H1 (cell line): ENCODE results near the gene SLC1A7. TPM values are rescaled to one million over a fixed set of nuclear protein-coding genes. Genes with fewer than 3 reads are reported as not detected.

Experiments used
- CTCF ChIA-PET: fragments of 300-600 bp; sonication (Branson Sonifier 250); formaldehyde crosslinking; loops from one replicate; lab custom pipeline; 2021; ENCODE audit not compliant: partially characterized antibody; lab: Charles Lee
- POLR2A ChIA-PET: fragments of 300-600 bp; sonication (Branson Sonifier 250); formaldehyde crosslinking; loops from one replicate; lab custom pipeline; 2021; ENCODE audit warnings: inconsistent platforms; ENCODE audit not compliant: partially characterized antibody; lab: Charles Lee
- DNase-seq, 2 experiments: peaks; one replicate each; pipeline versions ENCODE4 v3.0.0 to v3.0.0-alpha.2; 2010 to 2022; ENCODE audit warnings: low spot score in 2 of 2, low read depth in 1 of 2, mixed read lengths in 1 of 2
- FAIRE-seq: peaks from 2 replicates; lab custom pipeline; 2011; peaks lifted over from hg19 to GRCh38; lab: Jason Lieb, UNC
- H2AFZ ChIP-seq: 2 replicates; pipeline ENCODE4 v1.8.1; 2012; ENCODE audit warnings: low read length, inconsistent platforms
- H2AK5ac ChIP-seq: 2 replicates; pipeline ENCODE4 v1.6.1; 2013; ENCODE audit warnings: low read depth, low read length
- H2BK120ac ChIP-seq: replicated peaks from 2 replicates; pipeline ENCODE3; 2013; ENCODE audit warnings: low read depth, low read length, inconsistent platforms
- H2BK12ac ChIP-seq: 2 replicates; pipeline ENCODE4 v1.6.1; 2013; ENCODE audit warnings: low read depth, low read length
- H2BK15ac ChIP-seq: 2 replicates; pipeline ENCODE4 v1.6.1; 2013; ENCODE audit warnings: low read length
- H2BK20ac ChIP-seq: 2 replicates; pipeline ENCODE4 v1.6.1; 2013; ENCODE audit warnings: low read length
- H2BK5ac ChIP-seq: 2 replicates; pipeline ENCODE4 v1.6.1; 2013; ENCODE audit warnings: low read depth, low read length
- H3K14ac ChIP-seq: 2 replicates; pipeline ENCODE4 v1.6.1; 2013; ENCODE audit warnings: inconsistent platforms; ENCODE audit not compliant: insufficient read length
- H3K18ac ChIP-seq: 2 replicates; pipeline ENCODE4 v1.6.1; 2013; ENCODE audit warnings: low read length; ENCODE audit errors: extremely low read depth
- H3K23ac ChIP-seq: 2 replicates; pipeline ENCODE4 v1.6.1; 2013; ENCODE audit warnings: inconsistent platforms; ENCODE audit not compliant: insufficient read length
- H3K23me2 ChIP-seq: 2 replicates; pipeline ENCODE4 v1.6.1; 2013; ENCODE audit warnings: low read depth, low read length
- H3K27ac ChIP-seq: 2 replicates; pipeline ENCODE4 v1.6.1; 2011; ENCODE audit warnings: low read depth, low read length, inconsistent platforms
- H3K27me3 ChIP-seq, 4 experiments: replicated peaks in 1 of 4; 1 replicate in 1 of 4; 2 replicates in 3 of 4; pipeline versions ENCODE4 v1.6.1 to v1.8.1; 2011 to 2013; ENCODE audit warnings: low read length in 3 of 4, mild to moderate bottlenecking in 3 of 4, inconsistent platforms in 2 of 4, mixed read lengths in 2 of 4, moderate library complexity in 1 of 4; ENCODE audit not compliant: control insufficient read depth in 3 of 4, insufficient read depth in 3 of 4; ENCODE audit errors: extremely low read depth in 1 of 4
- H3K36me3 ChIP-seq, 4 experiments: 2 replicates each; pipeline versions ENCODE4 v1.6.1 to v1.8.1; 2011 to 2013; ENCODE audit warnings: mild to moderate bottlenecking in 4 of 4, low read length in 3 of 4, moderate library complexity in 2 of 4, control low read depth in 1 of 4, inconsistent platforms in 1 of 4; ENCODE audit not compliant: insufficient read depth in 4 of 4, control insufficient read depth in 2 of 4
- H3K4ac ChIP-seq: replicated peaks from 2 replicates; pipeline ENCODE3; 2013; ENCODE audit warnings: low read length, low read depth, mixed read lengths, inconsistent platforms; ENCODE audit not compliant: insufficient read length
- H3K4me1 ChIP-seq, 4 experiments: replicated peaks in 1 of 4; 1 replicate in 1 of 4; 2 replicates in 3 of 4; pipeline versions ENCODE4 v1.6.1 to v1.8.1; 2011 to 2013; ENCODE audit warnings: low read length in 3 of 4, inconsistent platforms in 2 of 4, mixed read lengths in 1 of 4; ENCODE audit not compliant: insufficient read depth in 4 of 4, control insufficient read depth in 3 of 4
- H3K4me2 ChIP-seq, 2 experiments: 2 replicates each; pipeline versions ENCODE4 v1.6.1 to v1.8.1; 2011 to 2013; ENCODE audit warnings: low read depth in 2 of 2, low read length in 2 of 2, control low read depth in 1 of 2, inconsistent platforms in 1 of 2, mild to moderate bottlenecking in 1 of 2; ENCODE audit not compliant: insufficient read depth in 1 of 2
- H3K4me3 ChIP-seq, 4 experiments: fragments of 200-600, 300-600 bp in 1 of 4; sonication (generic), shearing (Covaris generic), sonication (Bioruptor Twin) in 1 of 4; 2 replicates each; pipeline versions ENCODE4 v1.5.1 to v1.8.1; 2011 to 2016; ENCODE audit warnings: low read length in 4 of 4, low read depth in 3 of 4, control low read depth in 2 of 4, inconsistent platforms in 2 of 4, mild to moderate bottlenecking in 2 of 4, mixed read lengths in 1 of 4, moderate library complexity in 1 of 4; ENCODE audit not compliant: insufficient read depth in 2 of 4; ENCODE audit errors: extremely low read depth in 1 of 4
- H3K56ac ChIP-seq: replicated peaks from 2 replicates; pipeline ENCODE3; 2013; ENCODE audit warnings: low read depth, mild to moderate bottlenecking, mixed read lengths, low read length, inconsistent platforms; ENCODE audit not compliant: insufficient read length
- H3K79me1 ChIP-seq: 2 replicates; pipeline ENCODE4 v1.6.1; 2013; ENCODE audit warnings: low read depth, low read length, control low read depth
- H3K79me2 ChIP-seq, 2 experiments: 2 replicates each; pipeline versions ENCODE4 v1.6.1 to v1.8.1; 2012 to 2013; ENCODE audit warnings: low read length in 2 of 2, mild to moderate bottlenecking in 2 of 2, inconsistent platforms in 1 of 2; ENCODE audit not compliant: insufficient read depth in 2 of 2, control insufficient read depth in 1 of 2
- H3K9ac ChIP-seq, 4 experiments: replicated peaks in 1 of 4; 1 replicate in 1 of 4; 2 replicates in 3 of 4; pipeline versions ENCODE4 v1.6.1 to v1.8.1; 2011 to 2013; ENCODE audit warnings: low read depth in 3 of 4, low read length in 3 of 4, control low read depth in 2 of 4, mild to moderate bottlenecking in 2 of 4, moderate library complexity in 2 of 4, inconsistent platforms in 1 of 4; ENCODE audit errors: extremely low read depth in 1 of 4
- H3K9me3 ChIP-seq, 2 experiments: 2 replicates each; pipeline versions ENCODE4 v1.6.1 to v1.8.1; 2012 to 2013; ENCODE audit warnings: mild to moderate bottlenecking in 2 of 2, moderate library complexity in 2 of 2, control low read depth in 1 of 2, inconsistent platforms in 1 of 2, low read depth in 1 of 2, low read length in 1 of 2, mixed read lengths in 1 of 2; ENCODE audit not compliant: insufficient read depth in 2 of 2
- H4K20me1 ChIP-seq, 2 experiments: replicated peaks in 1 of 2; 2 replicates each; pipeline versions ENCODE3 to v1.8.1; 2011 to 2013; ENCODE audit warnings: inconsistent platforms in 2 of 2, low read length in 2 of 2, mild to moderate bottlenecking in 1 of 2; ENCODE audit not compliant: insufficient read depth in 2 of 2, control insufficient read depth in 1 of 2
- H4K5ac ChIP-seq: 2 replicates; pipeline ENCODE4 v1.6.1; 2013; ENCODE audit warnings: low read length, low read depth, mixed read lengths, inconsistent platforms; ENCODE audit not compliant: insufficient read length
- H4K8ac ChIP-seq: 2 replicates; pipeline ENCODE4 v1.8.0; 2013; ENCODE audit warnings: mild to moderate bottlenecking, moderate library complexity, low read length, inconsistent platforms; ENCODE audit not compliant: insufficient read depth; ENCODE audit errors: extremely low read depth
- H4K91ac ChIP-seq: replicated peaks from 2 replicates; pipeline ENCODE3; 2013; ENCODE audit warnings: low read length, mixed read lengths, inconsistent platforms; ENCODE audit not compliant: insufficient read length
- BRCA1 ChIP-seq: IDR thresholded peaks from 2 replicates; pipeline ENCODE4 v1.6.1; 2012; ENCODE audit warnings: low read depth, low read length, improper control_type of control experiment
- EGR1 ChIP-seq: IDR thresholded peaks from 2 replicates; pipeline ENCODE4 v1.6.1; 2011; ENCODE audit warnings: low read depth, low read length, borderline replicate concordance
- FOSL1 ChIP-seq: IDR thresholded peaks from 2 replicates; pipeline ENCODE4 v1.6.1; 2011; ENCODE audit warnings: mild to moderate bottlenecking, low read depth, low read length, moderate library complexity; ENCODE audit not compliant: insufficient read depth
- JUND ChIP-seq: IDR thresholded peaks from 2 replicates; pipeline ENCODE4 v1.6.1; 2011; ENCODE audit warnings: mild to moderate bottlenecking, improper control_type of control experiment, low read length
- KDM4A ChIP-seq: IDR thresholded peaks from one replicate; pipeline ENCODE4 v1.7.1; 2012; ENCODE audit warnings: low read depth, mild to moderate bottlenecking, moderate library complexity, low read length, inconsistent platforms; ENCODE audit not compliant: severe bottlenecking
- MAFK ChIP-seq: IDR thresholded peaks from 2 replicates; pipeline ENCODE4 v1.6.1; 2012; ENCODE audit warnings: low read depth, mild to moderate bottlenecking, improper control_type of control experiment, low read length
- NANOG ChIP-seq: IDR thresholded peaks from 2 replicates; pipeline ENCODE4 v1.6.1; 2011; ENCODE audit warnings: low read length, low read depth, mild to moderate bottlenecking, inconsistent platforms; ENCODE audit not compliant: insufficient read depth, poor library complexity, severe bottlenecking
- PHF8 ChIP-seq: fragments of 200-600 bp; sonication (generic); conservative IDR thresholded peaks from 2 replicates; pipeline ENCODE4 v1.7.1; 2012; ENCODE audit warnings: low read depth, mild to moderate bottlenecking, inconsistent platforms, low read length, moderate library complexity
- RFX5 ChIP-seq: IDR thresholded peaks from 2 replicates; pipeline ENCODE4 v1.6.1; 2011; ENCODE audit warnings: low read depth, low read length, improper control_type of control experiment, borderline replicate concordance
- SAP30 ChIP-seq: fragments of 300-600 bp; sonication (generic); IDR thresholded peaks from 2 replicates; pipeline ENCODE4 v1.7.1; 2012; ENCODE audit warnings: low read length, moderate library complexity, mild to moderate bottlenecking, inconsistent platforms; ENCODE audit not compliant: insufficient read depth, insufficient replicate concordance
- SIRT6 ChIP-seq: IDR thresholded peaks from one replicate; pipeline ENCODE4 v1.7.1; 2012; ENCODE audit warnings: low read length, inconsistent platforms
- SIX5 ChIP-seq: IDR thresholded peaks from 2 replicates; pipeline ENCODE4 v1.6.1; 2011; ENCODE audit warnings: mild to moderate bottlenecking, low read depth, low read length
- TAF7 ChIP-seq: optimal IDR thresholded peaks from 2 replicates; pipeline ENCODE3; 2011; ENCODE audit warnings: low read depth, mild to moderate bottlenecking, inconsistent platforms, low read length, moderate library complexity, borderline replicate concordance
- TCF12 ChIP-seq: IDR thresholded peaks from 2 replicates; pipeline ENCODE4 v1.6.1; 2011; ENCODE audit warnings: low read depth, mild to moderate bottlenecking, low read length
- ZNF274 ChIP-seq: IDR thresholded peaks from 2 replicates; pipeline ENCODE4 v1.7.0; 2012; ENCODE audit warnings: low read length, borderline replicate concordance; ENCODE audit errors: extremely low read depth
- WGBS, 2 experiments: shearing (Covaris generic) in 1 of 2; methylation state at CpG; one replicate each; pipeline versions ENCODE4 v1.1.6 to v1.1.7; 2013 to 2015; ENCODE audit warnings: low lambda C conversion rate in 2 of 2, mixed read lengths in 2 of 2, inconsistent platforms in 1 of 2, low coverage in 1 of 2, missing lambda C conversion rate in 1 of 2; ENCODE audit not compliant: insufficient replicate concordance in 2 of 2, insufficient coverage in 1 of 2, insufficient read length in 1 of 2; ENCODE audit errors: extremely low coverage in 1 of 2, missing lambda C conversion rate in 1 of 2; 5-methylcytosine and 5-hydroxymethylcytosine counted together
- polyA plus RNA-seq, 7 experiments: library from polyadenylated mRNA; depleted of rRNA in 3 of 7; stranded (reverse) in 5 of 7; unstranded in 2 of 7; fragments of >200 nt in 5 of 7; fragments of 200-250 nt in 2 of 7; gene quantifications; 1 replicate in 5 of 7; 2 replicates in 1 of 7; 4 replicates in 1 of 7; pipeline versions ENCODE4 v1.2.1 to v1.2.3, GENCODE V29; 2011 to 2013; ENCODE audit warnings: missing spikeins in 2 of 7, mixed read lengths in 2 of 7
- total RNA-seq: library from RNA; stranded (reverse); fragmentation: NEBNext Ultra II Directional; extraction: Animal tissue kit (Norgen Biotek cat#: 25700); gene quantifications from 2 replicates; pipeline ENCODE4 v1.2.1, GENCODE V29; 2021

The SLC1A7 gene
- total and polyA plus RNA-seq, 2 of the 8 experiments (the other 6 are each of a cell fraction or from before 2014, with no cell fraction given): not detected

DNA sequence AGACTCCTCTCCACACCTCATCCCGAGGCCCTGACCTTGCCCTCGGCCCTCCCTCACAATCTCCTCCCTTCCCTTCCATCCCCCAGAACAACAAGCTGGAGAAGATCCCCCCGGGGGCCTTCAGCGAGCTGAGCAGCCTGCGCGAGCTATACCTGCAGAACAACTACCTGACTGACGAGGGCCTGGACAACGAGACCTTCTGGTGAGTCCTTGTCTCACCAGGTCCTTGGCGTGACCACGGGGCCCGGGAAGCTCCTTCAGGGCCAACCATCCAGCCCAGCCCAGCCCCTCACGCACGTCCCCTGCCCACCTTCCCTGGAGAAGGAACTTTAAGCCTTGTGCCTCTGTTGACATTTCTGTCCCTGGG is 64.9 kb downstream of the SLC1A7 start:
- no peak overlapping the region for H3K56ac ChIP-seq
- DNase-seq (no peak), FAIRE-seq (no peak)
- no peak overlapping the region for H3K4ac ChIP-seq
- CTCF ChIA-PET: interaction anchor here (1.6 to 5.9 kb wide), 3 partner anchors 10 to 104 kb away, joined by 5 to 23 read pairs (median 11); no protein-coding TSS in a partner anchor
- no peak overlapping the region for H2AK5ac ChIP-seq
- no peaks in the 10 kb centered on the region for H3K9me3 ChIP-seq
- peaks cover 0 to under 1% of the 10 kb centered on the region in 2 experiments for H4K20me1 ChIP-seq
- no peaks in the 10 kb centered on the region for H3K36me3 ChIP-seq
- H3K27me3 ChIP-seq: no peaks in the 10 kb centered on the region; a peak in 1 of 7 replicates
- no peak overlapping the region for H3K9ac ChIP-seq
- no peak overlapping the region for H4K91ac ChIP-seq
- no peak overlapping the region for H4K5ac ChIP-seq
- no peaks in the 10 kb centered on the region for H3K79me1 ChIP-seq
- H3K4me1 ChIP-seq: peaks cover 0 to 15% (median 8%) of the 10 kb centered on the region in 4 experiments; a peak in 5 of 7 replicates
- H3K14ac ChIP-seq: no peak overlapping the region
- no peak overlapping the region for H2BK20ac ChIP-seq
- H3K4me2 ChIP-seq: no peak overlapping the region
- no peak overlapping the region for H4K8ac ChIP-seq
- no peak overlapping the region for H3K23ac ChIP-seq
- WGBS, 2 experiments: 92% methylated on average over 13 of the region's 13 CpGs; no CpG with 5 or more reads in 1 of the 2 experiments
- H2AFZ ChIP-seq: no peak overlapping the region
- H3K23me2 ChIP-seq: peaks cover 3% of the 10 kb centered on the region; the same call in 1 of the 2 replicates
- H2BK12ac ChIP-seq: no peak overlapping the region
- no peak overlapping the region for H3K4me3 ChIP-seq
- no peak overlapping the region for H2BK120ac ChIP-seq
- H3K79me2 ChIP-seq: no peaks in the 10 kb centered on the region
- H2BK15ac ChIP-seq: no peak overlapping the region
- TF ChIP-seq MAFK: no peak
- no peak for TF ChIP-seq TCF12
- TF ChIP-seq BRCA1: no peak
- TF ChIP-seq JUND: no peak
- no peak for TF ChIP-seq SIX5
- TF ChIP-seq SIRT6: no peak
- TF ChIP-seq NANOG: no peak
- no peak for TF ChIP-seq PHF8
- no peak for TF ChIP-seq TAF7
- no peak for TF ChIP-seq ZNF274
- TF ChIP-seq FOSL1: no peak
- TF ChIP-seq SAP30: no peak
- no peak for TF ChIP-seq RFX5
- TF ChIP-seq KDM4A: no peak
- TF ChIP-seq EGR1: no peak
- TF ChIP-seq, all 59 proteins: peak for 0
- H3K18ac ChIP-seq: no peak overlapping the region
- no peak overlapping the region for H3K27ac ChIP-seq
- POLR2A ChIA-PET: interaction anchor here (1.1 to 1.3 kb wide), 3 partner anchors 9 to 11 kb away, joined by 3 to 4 read pairs (median 3); no protein-coding TSS in a partner anchor
- H2BK5ac ChIP-seq: no peak overlapping the region
